ENCODE data around the gene SET. TPM values are rescaled to one million over a fixed set of nuclear protein-coding genes. Genes with fewer than 3 reads are reported as not detected.

SET gene
- total and polyA plus RNA-seq, 2 of the 8 experiments (the other 6 are each of a cell fraction or from before 2014, with no cell fraction given), result 466 to 1,345 TPM

GRCh38 chr9:128669786-128670185, 19.2 kb upstream of the SET start:
- ChIA-PET POLR2A (ENCODE audit: partially characterized antibody) (interaction anchor here (0.7 to 43.1 kb wide), 3 partner anchors 13 to 114 kb away, joined by 4 to 1197 read pairs (median 5); partner anchors contain the start of genes DYNC2I2, PKN3 and SET), CTCF (ENCODE audit: partially characterized antibody) (interaction anchor here (1.0 to 1.5 kb wide), 2 partner anchors 12 to 63 kb away, joined by 3 to 4 read pairs; no protein-coding TSS in a partner anchor)
- no peak for DNase-seq (ENCODE audit: low read depth in 1 of 2, low spot score in 2 of 2)
- Histone ChIP-seq H3K27me3 (replicated peaks in 1 of 4; ENCODE audit: control insufficient read depth in 3 of 4, extremely low read depth in 1 of 4, insufficient read depth in 3 of 4, low read length in 3 of 4) (no peaks in the 10 kb centered on the region), H4K91ac (replicated peaks; ENCODE audit: insufficient read length, low read length) (no peak overlapping the region), H3K9ac (replicated peaks in 1 of 4; ENCODE audit: extremely low read depth in 1 of 4, low read depth in 3 of 4, low read length in 3 of 4) (no peak overlapping the region), H2BK120ac (replicated peaks; ENCODE audit: low read depth, low read length) (no peak overlapping the region), H3K14ac (ENCODE audit: insufficient read length) (no peak overlapping the region), H2AK5ac (ENCODE audit: low read depth, low read length) (no peak overlapping the region), H2BK5ac (ENCODE audit: low read depth, low read length) (no peak overlapping the region), H3K4ac (replicated peaks; ENCODE audit: insufficient read length, low read depth, low read length) (no peak overlapping the region), H2AFZ (ENCODE audit: low read length) (no peak overlapping the region), H3K36me3 (ENCODE audit: control insufficient read depth in 2 of 4, insufficient read depth in 4 of 4, low read length in 3 of 4) (no peaks in the 10 kb centered on the region), H3K4me1 (replicated peaks in 1 of 4; ENCODE audit: control insufficient read depth in 3 of 4, insufficient read depth in 4 of 4, low read length in 3 of 4) (no peaks in the 10 kb centered on the region), H3K79me1 (ENCODE audit: low read depth, low read length) (no peaks in the 10 kb centered on the region), H2BK15ac (ENCODE audit: low read length) (no peak overlapping the region), H3K79me2 (ENCODE audit: control insufficient read depth in 1 of 2, insufficient read depth in 2 of 2, low read length in 2 of 2) (no peaks in the 10 kb centered on the region), H3K23me2 (ENCODE audit: low read depth, low read length) (no peaks in the 10 kb centered on the region), H2BK12ac (ENCODE audit: low read depth, low read length) (0 out of 2 replicates have a peak overlapping the region, but pooled peaks have one; percentile 20), H3K4me3 (ENCODE audit: extremely low read depth in 1 of 4, insufficient read depth in 2 of 4, low read depth in 3 of 4, low read length in 4 of 4) (no peak overlapping the region), H2BK20ac (ENCODE audit: low read length) (no peak overlapping the region), H3K9me3 (ENCODE audit: insufficient read depth in 2 of 2, low read depth in 1 of 2, low read length in 1 of 2) (no peaks in the 10 kb centered on the region), H4K20me1 (replicated peaks in 1 of 2; ENCODE audit: control insufficient read depth in 1 of 2, insufficient read depth in 2 of 2, low read length in 2 of 2) (no peaks in the 10 kb centered on the region), H4K5ac (ENCODE audit: insufficient read length, low read depth, low read length) (no peak overlapping the region), H3K56ac (replicated peaks; ENCODE audit: insufficient read length, low read depth, low read length) (no peak overlapping the region), H3K4me2 (ENCODE audit: insufficient read depth in 1 of 2, low read depth in 2 of 2, low read length in 2 of 2) (no peak overlapping the region), H3K27ac (ENCODE audit: low read depth, low read length) (no peak overlapping the region), H3K18ac (ENCODE audit: extremely low read depth, low read length) (no peak overlapping the region), H3K23ac (ENCODE audit: insufficient read length) (no peak overlapping the region), H4K8ac (ENCODE audit: extremely low read depth, insufficient read depth, low read length) (no peak overlapping the region)
- no peak for FAIRE-seq
- 89% methylated on average over 6 of the region's 6 CpGs; no CpG with 5 or more reads in 1 of the 2 experiments for WGBS, 2 experiments (ENCODE audit: extremely low coverage in 1 of 2, insufficient coverage in 1 of 2, insufficient read length in 1 of 2, insufficient replicate concordance in 2 of 2, low coverage in 1 of 2, low lambda C conversion rate in 2 of 2, missing lambda C conversion rate in 1 of 2)
- TF ChIP-seq GABPA (IDR thresholded peaks at IDR 0.05; ENCODE audit: borderline replicate concordance, insufficient read depth, low read length) (no peak), NRF1 (IDR thresholded peaks at IDR 0.05; ENCODE audit: low read depth, low read length) (no peak), KDM1A (IDR thresholded peaks at IDR 0.05; ENCODE audit: borderline replicate concordance, low read length) (no peak), GTF2F1 (IDR thresholded peaks at IDR 0.05; ENCODE audit: borderline replicate concordance, low read depth, low read length) (no peak), CTCF (IDR thresholded peaks at IDR 0.05; ENCODE audit: control extremely low read depth in 1 of 3, insufficient read depth in 1 of 3, low read depth in 1 of 3, low read length in 3 of 3) (no peak), TAF1 (IDR thresholded peaks at IDR 0.05; ENCODE audit: low read depth, low read length) (no peak), TAF7 (optimal IDR thresholded peaks at IDR 0.05; ENCODE audit: borderline replicate concordance, low read depth, low read length) (no peak), SUZ12 (IDR thresholded peaks at IDR 0.05; ENCODE audit: low read length) (no peak), POU5F1 (IDR thresholded peaks at IDR 0.05; ENCODE audit: low read depth, low read length) (no peak), KDM4A (IDR thresholded peaks at IDR 0.05; ENCODE audit: low read depth, low read length, severe bottlenecking) (no peak), PHF8 (conservative IDR thresholded peaks at IDR 0.05; ENCODE audit: low read depth, low read length) (no peak), TEAD4 (IDR thresholded peaks at IDR 0.05; ENCODE audit: low read depth, low read length) (no peak)

Data from H1 (cell line).